Transverse colon (tissue), 4 donors: Measurements from ENCODE around the gene HDHD3. TPM values are rescaled to one million over a fixed set of nuclear protein-coding genes. Genes with fewer than 3 reads are reported as not detected.

ENCODE experiments used
- DNase-seq: peaks from one replicate; pipeline ENCODE4 v3.0.0-alpha.2; 2019
- H3K27ac ChIP-seq, 4 donors: fragments of 200-600 bp; sonication (generic); 2 replicates each; pipeline ENCODE4 v1.5.1; 2016 to 2018; ENCODE audit warnings: inconsistent platforms in 4 of 4
- H3K27me3 ChIP-seq: fragments of 200-600 bp; sonication (generic); 2 replicates; pipeline ENCODE4 v1.5.1; 2017; ENCODE audit warnings: inconsistent platforms
- H3K36me3 ChIP-seq, 4 donors: fragments of 200-600 bp; sonication (generic); 2 replicates each; pipeline ENCODE4 v1.5.1; 2017 to 2019; ENCODE audit warnings: inconsistent platforms in 4 of 4
- H3K4me1 ChIP-seq, 4 donors: fragments of 200-600 bp; sonication (generic); 2 replicates each; pipeline ENCODE4 v1.5.1; 2017 to 2020; ENCODE audit warnings: inconsistent platforms in 4 of 4
- H3K4me3 ChIP-seq, 4 donors: fragments of 200-600 bp; sonication (generic); 1 replicate in 1 of 4; 2 replicates in 3 of 4; pipeline versions ENCODE4 v1.5.1 to v1.6.1; 2017 to 2019; ENCODE audit warnings: inconsistent platforms in 4 of 4
- H3K9me3 ChIP-seq, 2 donors: fragments of 200-600 bp; sonication (generic); 2 replicates each; pipeline ENCODE4 v1.5.1; 2017 to 2019; ENCODE audit warnings: inconsistent platforms in 2 of 2
- EP300 ChIP-seq: sonication (generic); formaldehyde crosslinking; IDR thresholded peaks from one replicate; pipeline ENCODE4 v1.6.1; 2017; ENCODE audit warnings: antibody characterized with exemption, low read depth
- POLR2A ChIP-seq: fragments of 450-650 bp; IDR thresholded peaks from one replicate; pipeline ENCODE4 v1.6.1; 2016; ENCODE audit warnings: antibody characterized with exemption, mild to moderate bottlenecking, moderate library complexity
- POLR2AphosphoS5 ChIP-seq, 3 donors: sonication (generic); formaldehyde crosslinking; IDR thresholded peaks; one replicate each; pipeline ENCODE4 v1.6.1; 2016; ENCODE audit warnings: antibody characterized with exemption in 3 of 3
- WGBS, 2 donors: methylation state at CpG; one replicate each; pipeline ENCODE4 v1.1.5; 2018; ENCODE audit warnings: low coverage in 1 of 2; 5-methylcytosine and 5-hydroxymethylcytosine counted together
- in situ Hi-C, 4 donors: fragments of 200-750 bp; cut with MboI; loops; one replicate each; pipeline versions ENCODE4 v1.15.0 to v1.15.1; 2017; ENCODE audit warnings: low sequenced_read_pairs in 3 of 4, low pct_ligation_motif_present in 1 of 4, low pct_unique_long_range_greater_than_20kb in 1 of 4
- intact Hi-C: fragments of 100-400 bp; cut with DNase I; formaldehyde crosslinking; loops from one replicate; pipeline ENCODE4 v1.15.1; 2023; ENCODE audit warnings: low total_unique reads
- total RNA-seq, 4 donors: library from RNA; depleted of rRNA; stranded (reverse); fragments of >200 nt; gene quantifications; one replicate each; pipeline ENCODE4 v1.1.0, GENCODE V29; 2016
- TF ChIP-seq, protein P1 (sequence below), 5 experiments: fragments of 200-600 bp in 3 of 5; fragments of 450-650 bp in 2 of 5; sonication (generic) in 3 of 5; IDR thresholded peaks; 1 replicate in 2 of 5; 2 replicates in 3 of 5; pipeline ENCODE4 v1.5.1; 2016 to 2017; ENCODE audit warnings: antibody characterized with exemption in 5 of 5, inconsistent platforms in 3 of 5, mild to moderate bottlenecking in 2 of 5, moderate library complexity in 1 of 5

The HDHD3 gene
- total RNA-seq, 4 donors from 2014 or later: 156 to 269 (median 237) TPM

DNA sequence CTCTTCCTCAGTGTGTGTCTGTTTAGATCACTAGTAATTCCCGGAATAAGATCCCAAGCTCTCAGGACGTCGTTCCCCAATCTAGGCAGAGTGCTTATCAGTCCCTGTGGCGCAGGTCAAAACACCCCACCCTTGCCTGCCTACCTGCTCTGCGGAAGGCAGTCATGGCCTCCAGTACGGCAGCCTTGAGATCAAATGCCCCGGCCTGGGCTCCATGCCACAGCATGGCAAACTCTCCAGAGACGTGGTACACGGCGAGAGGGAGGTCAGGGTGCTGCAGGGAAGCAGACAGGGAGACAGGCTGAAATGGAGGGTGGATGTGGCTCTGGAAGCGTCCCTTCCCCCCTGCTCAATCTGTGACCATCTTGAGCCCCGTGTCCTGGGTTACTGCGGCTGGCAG, 12.0 kb upstream of the HDHD3 start:
- H3K36me3 ChIP-seq: peaks cover 0 to 28% (median 4%) of the 10 kb centered on the region in 4 donors
- DNase-seq: peak; percentile 62
- 51% methylated on average over 13 of the region's 13 CpGs; no CpG with 5 or more reads in 1 of the 2 donors for WGBS, 2 donors
- H3K4me3 ChIP-seq: no peak overlapping the region
- in situ Hi-C loops: no loop called here
- H3K27me3 ChIP-seq: no peaks in the 10 kb centered on the region
- TF ChIP-seq POLR2A (no peak), EP300 (no peak), POLR2AphosphoS5 (IDR thresholded peaks at IDR 0.05) (no peak)
- TF ChIP-seq, protein P1, sequence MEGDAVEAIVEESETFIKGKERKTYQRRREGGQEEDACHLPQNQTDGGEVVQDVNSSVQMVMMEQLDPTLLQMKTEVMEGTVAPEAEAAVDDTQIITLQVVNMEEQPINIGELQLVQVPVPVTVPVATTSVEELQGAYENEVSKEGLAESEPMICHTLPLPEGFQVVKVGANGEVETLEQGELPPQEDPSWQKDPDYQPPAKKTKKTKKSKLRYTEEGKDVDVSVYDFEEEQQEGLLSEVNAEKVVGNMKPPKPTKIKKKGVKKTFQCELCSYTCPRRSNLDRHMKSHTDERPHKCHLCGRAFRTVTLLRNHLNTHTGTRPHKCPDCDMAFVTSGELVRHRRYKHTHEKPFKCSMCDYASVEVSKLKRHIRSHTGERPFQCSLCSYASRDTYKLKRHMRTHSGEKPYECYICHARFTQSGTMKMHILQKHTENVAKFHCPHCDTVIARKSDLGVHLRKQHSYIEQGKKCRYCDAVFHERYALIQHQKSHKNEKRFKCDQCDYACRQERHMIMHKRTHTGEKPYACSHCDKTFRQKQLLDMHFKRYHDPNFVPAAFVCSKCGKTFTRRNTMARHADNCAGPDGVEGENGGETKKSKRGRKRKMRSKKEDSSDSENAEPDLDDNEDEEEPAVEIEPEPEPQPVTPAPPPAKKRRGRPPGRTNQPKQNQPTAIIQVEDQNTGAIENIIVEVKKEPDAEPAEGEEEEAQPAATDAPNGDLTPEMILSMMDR (IDR thresholded peaks at IDR 0.05): no peak
- H3K27ac ChIP-seq: peak overlapping the region; percentile 81 to 91 (median 88)
- H3K9me3 ChIP-seq: no peaks in the 10 kb centered on the region
- peaks cover 8 to 39% (median 33%) of the 10 kb centered on the region in 4 donors for H3K4me1 ChIP-seq
- intact Hi-C loops: no loop called here

DNA sequence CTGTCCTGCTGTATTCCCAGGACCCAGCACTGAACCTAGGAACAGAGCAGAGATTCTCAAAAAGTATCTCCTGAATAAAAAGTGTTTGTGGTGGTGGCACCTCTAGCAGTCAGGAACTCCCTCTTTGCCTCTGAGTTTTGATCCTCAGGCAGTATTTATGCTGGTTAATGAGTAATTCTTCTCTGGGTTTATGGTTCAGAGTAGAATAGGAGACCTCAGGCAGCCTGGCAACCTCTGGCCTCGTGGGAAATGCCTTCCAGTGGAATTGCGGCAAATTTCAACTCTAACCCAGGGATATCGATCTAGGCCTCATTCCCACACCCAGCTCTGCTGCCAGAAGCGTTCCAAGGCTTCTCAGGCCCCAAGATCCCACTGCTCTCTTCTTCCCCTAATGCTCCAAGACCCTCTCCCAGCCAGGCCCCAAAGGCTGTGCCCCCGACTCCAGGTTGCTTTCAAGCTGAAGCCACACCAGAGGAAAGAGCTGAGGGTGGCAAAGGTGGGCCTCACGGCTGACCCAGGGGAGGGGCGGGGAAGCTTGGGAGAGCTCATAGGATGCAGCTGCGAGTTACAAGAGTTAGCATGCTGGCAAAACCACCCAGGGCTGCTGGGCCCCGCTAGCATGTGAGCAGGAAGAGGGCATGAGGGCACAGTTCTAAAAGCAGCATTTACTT, 10.9 kb upstream of the HDHD3 start:
- DNase-seq: peak; percentile 73
- peaks cover 11 to 47% (median 35%) of the 10 kb centered on the region in 4 donors for H3K4me1 ChIP-seq
- peaks cover 0 to 28% (median 4%) of the 10 kb centered on the region in 4 donors for H3K36me3 ChIP-seq
- no peak overlapping the region for H3K4me3 ChIP-seq
- 60 to 62% methylated on average over 1 to 9 of the region's 9 CpGs for WGBS, 2 donors
- in situ Hi-C loops (no loop called here), intact Hi-C loops (no loop called here)
- H3K27ac ChIP-seq: peak overlapping the region; percentile 81 to 91 (median 88)
- TF ChIP-seq POLR2AphosphoS5 (IDR thresholded peaks at IDR 0.05): peak in 2 of 3 donors; percentile 3 to 22
- TF ChIP-seq, protein P1 (IDR thresholded peaks at IDR 0.05): no peak
- no peaks in the 10 kb centered on the region for H3K9me3 ChIP-seq
- no peaks in the 10 kb centered on the region for H3K27me3 ChIP-seq

DNA sequence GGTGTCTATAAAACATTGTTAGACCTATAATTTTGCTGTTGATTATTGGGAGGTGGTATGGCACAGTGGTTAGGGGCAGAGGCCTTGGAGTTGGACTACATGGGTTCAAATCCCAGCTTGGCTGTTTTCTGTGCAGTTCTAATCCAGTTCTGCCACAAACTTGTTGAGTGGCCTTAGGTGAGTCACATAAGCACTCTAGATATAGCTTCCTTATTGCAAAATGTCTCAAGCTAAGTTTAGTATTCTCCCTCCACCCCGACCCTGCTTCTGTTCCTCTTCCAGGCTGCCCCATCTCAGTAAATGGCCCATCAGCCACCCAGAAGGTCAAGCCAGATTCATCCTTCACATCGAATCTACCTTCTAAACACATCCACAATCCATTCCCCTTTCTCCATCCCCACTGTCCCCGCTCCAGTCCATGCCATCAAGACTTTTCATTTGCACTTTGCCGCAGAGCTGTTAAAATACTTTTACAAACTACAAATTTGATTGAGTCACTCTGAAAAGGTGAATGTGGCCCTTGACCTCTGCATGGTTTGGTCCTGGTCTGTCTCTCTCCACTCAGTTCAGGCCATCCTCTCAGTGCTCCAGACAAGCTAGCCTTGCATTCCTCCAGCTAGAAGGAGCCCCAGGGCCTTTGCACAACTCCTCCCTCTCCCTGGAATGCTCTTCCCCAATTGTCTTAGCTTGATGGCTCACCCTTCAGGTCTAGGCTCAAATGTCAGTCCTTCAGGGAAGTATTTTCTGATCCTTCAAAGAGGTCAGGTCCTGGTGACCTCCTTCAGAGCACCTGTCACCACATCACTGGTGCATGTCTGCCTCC, 10.0 kb upstream of the HDHD3 start:
- DNase-seq: no peak

More for the DNA sequence above, 10.0 kb upstream of the HDHD3 start:
- H3K27ac ChIP-seq: peak overlapping the region; percentile 81 to 91 (median 88)
- H3K4me1 ChIP-seq: peaks cover 11 to 54% (median 41%) of the 10 kb centered on the region in 4 donors
- H3K4me3 ChIP-seq: no peak overlapping the region
- intact Hi-C loops: no loop called here
- 83 to 88% methylated on average over 4 of the region's 4 CpGs for WGBS, 2 donors
- H3K9me3 ChIP-seq: no peaks in the 10 kb centered on the region
- H3K27me3 ChIP-seq: no peaks in the 10 kb centered on the region
- H3K36me3 ChIP-seq: peaks cover 0 to 23% (median 4%) of the 10 kb centered on the region in 4 donors
- in situ Hi-C loops: no loop called here
- TF ChIP-seq EP300 (no peak), POLR2AphosphoS5 (IDR thresholded peaks at IDR 0.05) (no peak), POLR2A (no peak)
- TF ChIP-seq, protein P1 (IDR thresholded peaks at IDR 0.05): no peak
